ENCODE data around the gene RMP24.

Gene RMP24

DNA sequence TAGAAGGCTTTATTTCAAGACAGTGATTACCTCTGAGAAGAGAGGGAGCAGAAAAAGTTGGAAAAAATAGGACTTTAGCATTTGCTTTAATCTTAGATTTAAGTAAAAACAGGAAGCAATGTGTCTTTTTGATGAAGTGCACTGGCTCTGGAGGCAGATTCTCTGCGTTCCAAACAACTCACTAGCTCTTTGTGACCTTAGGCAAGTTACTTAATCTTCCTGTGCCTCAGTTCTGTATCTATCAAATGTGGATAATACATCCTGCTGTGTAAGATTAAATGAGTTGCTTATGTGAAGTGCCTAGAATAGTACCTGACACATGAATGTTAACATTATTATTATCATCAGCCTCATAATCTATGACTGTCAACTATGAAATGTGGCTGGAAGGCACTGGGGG lies 52.5 kb downstream of the RMP24 start:
- H3K9me3 ChIP-seq (ENCODE audit: insufficient read depth, low read length, severe bottlenecking), result no peaks in the 10 kb centered on the region
- no peak for ATAC-seq (ENCODE audit: insufficient read depth, low read depth)
- H2AFZ ChIP-seq (ENCODE audit: low read depth, low read length), result no peak overlapping the region
- TF ChIP-seq, protein P1, sequence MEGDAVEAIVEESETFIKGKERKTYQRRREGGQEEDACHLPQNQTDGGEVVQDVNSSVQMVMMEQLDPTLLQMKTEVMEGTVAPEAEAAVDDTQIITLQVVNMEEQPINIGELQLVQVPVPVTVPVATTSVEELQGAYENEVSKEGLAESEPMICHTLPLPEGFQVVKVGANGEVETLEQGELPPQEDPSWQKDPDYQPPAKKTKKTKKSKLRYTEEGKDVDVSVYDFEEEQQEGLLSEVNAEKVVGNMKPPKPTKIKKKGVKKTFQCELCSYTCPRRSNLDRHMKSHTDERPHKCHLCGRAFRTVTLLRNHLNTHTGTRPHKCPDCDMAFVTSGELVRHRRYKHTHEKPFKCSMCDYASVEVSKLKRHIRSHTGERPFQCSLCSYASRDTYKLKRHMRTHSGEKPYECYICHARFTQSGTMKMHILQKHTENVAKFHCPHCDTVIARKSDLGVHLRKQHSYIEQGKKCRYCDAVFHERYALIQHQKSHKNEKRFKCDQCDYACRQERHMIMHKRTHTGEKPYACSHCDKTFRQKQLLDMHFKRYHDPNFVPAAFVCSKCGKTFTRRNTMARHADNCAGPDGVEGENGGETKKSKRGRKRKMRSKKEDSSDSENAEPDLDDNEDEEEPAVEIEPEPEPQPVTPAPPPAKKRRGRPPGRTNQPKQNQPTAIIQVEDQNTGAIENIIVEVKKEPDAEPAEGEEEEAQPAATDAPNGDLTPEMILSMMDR (IDR thresholded peaks at IDR 0.05; ENCODE audit: borderline replicate concordance, extremely low read depth, low read length, poor library complexity, severe bottlenecking), result no peak
- TF ChIP-seq EZH2 (IDR thresholded peaks at IDR 0.05; ENCODE audit: borderline replicate concordance, low read depth, low read length, severe bottlenecking), result no peak
- H3K4me1 ChIP-seq (ENCODE audit: insufficient read depth, low read length), result no peaks in the 10 kb centered on the region
- no peak overlapping the region for H3K4me2 ChIP-seq (ENCODE audit: insufficient read depth, low read length)
- H3K4me3 ChIP-seq (ENCODE audit: low read depth in 1 of 2, low read length in 2 of 2), result no peak overlapping the region
- no peaks in the 10 kb centered on the region for H4K20me1 ChIP-seq (ENCODE audit: insufficient read depth, low read length)
- no peak overlapping the region for H3K27ac ChIP-seq (ENCODE audit: low read length)
- no peak overlapping the region for H3K9ac ChIP-seq (ENCODE audit: low read depth, low read length)
- H3K27me3 ChIP-seq (ENCODE audit: insufficient read depth, low read length, poor library complexity), result no peaks in the 10 kb centered on the region
- no peaks in the 10 kb centered on the region for H3K79me2 ChIP-seq (ENCODE audit: insufficient read depth, low read length)
- H3K36me3 ChIP-seq (ENCODE audit: insufficient read depth, low read length), result peaks cover 59% of the 10 kb centered on the region
- DNase-seq, result no peak

DNA sequence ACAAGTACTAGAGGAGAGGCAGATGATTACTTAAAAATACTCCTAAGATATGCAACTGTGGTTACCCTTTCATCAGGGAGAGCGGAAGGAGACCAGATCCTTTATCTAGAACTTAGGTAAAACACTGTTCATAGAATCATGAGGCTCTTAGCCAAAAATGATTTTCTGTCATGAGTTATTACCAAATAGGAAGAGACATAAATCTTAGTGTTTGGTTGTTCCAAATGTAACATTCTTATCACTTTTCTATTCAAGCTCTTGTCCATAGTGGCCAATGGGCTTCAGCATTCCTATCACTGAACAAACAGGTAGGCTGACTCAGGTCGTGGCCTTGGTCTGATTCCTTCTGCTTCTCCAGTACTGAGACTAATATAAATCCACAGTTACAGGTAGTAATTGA lies 56.4 kb downstream of the RMP24 start:
- Histone ChIP-seq H3K9me3 (ENCODE audit: insufficient read depth, low read length, severe bottlenecking) (no peaks in the 10 kb centered on the region), H3K4me1 (ENCODE audit: insufficient read depth, low read length) (no peaks in the 10 kb centered on the region), H4K20me1 (ENCODE audit: insufficient read depth, low read length) (peaks cover 15% of the 10 kb centered on the region; the same call in 1 of the 2 replicates), H2AFZ (ENCODE audit: low read depth, low read length) (no peak overlapping the region), H3K79me2 (ENCODE audit: insufficient read depth, low read length) (peaks cover 23% of the 10 kb centered on the region), H3K27ac (ENCODE audit: low read length) (no peak overlapping the region), H3K36me3 (ENCODE audit: insufficient read depth, low read length) (peaks cover 76% of the 10 kb centered on the region), H3K9ac (ENCODE audit: low read depth, low read length) (no peak overlapping the region), H3K4me3 (ENCODE audit: low read depth in 1 of 2, low read length in 2 of 2) (no peak overlapping the region), H3K4me2 (ENCODE audit: insufficient read depth, low read length) (no peak overlapping the region), H3K27me3 (ENCODE audit: insufficient read depth, low read length, poor library complexity) (no peaks in the 10 kb centered on the region)
- TF ChIP-seq EZH2 (IDR thresholded peaks at IDR 0.05; ENCODE audit: borderline replicate concordance, low read depth, low read length, severe bottlenecking), result no peak
- TF ChIP-seq, protein P1 (IDR thresholded peaks at IDR 0.05; ENCODE audit: borderline replicate concordance, extremely low read depth, low read length, poor library complexity, severe bottlenecking), result no peak
- ATAC-seq (ENCODE audit: insufficient read depth, low read depth) (no peak), DNase-seq (no peak)
